GM19351 (cell line): ENCODE measurements around the gene NSD2.

Experiments used
- ATAC-seq: cut with Tn5 transposase; IDR thresholded peaks from one replicate; pipeline ENCODE4 v1.9.1; 2021; ENCODE audit warnings: mild to moderate bottlenecking, moderate library complexity; ENCODE audit not compliant: unreplicated experiment

NSD2 gene

DNA sequence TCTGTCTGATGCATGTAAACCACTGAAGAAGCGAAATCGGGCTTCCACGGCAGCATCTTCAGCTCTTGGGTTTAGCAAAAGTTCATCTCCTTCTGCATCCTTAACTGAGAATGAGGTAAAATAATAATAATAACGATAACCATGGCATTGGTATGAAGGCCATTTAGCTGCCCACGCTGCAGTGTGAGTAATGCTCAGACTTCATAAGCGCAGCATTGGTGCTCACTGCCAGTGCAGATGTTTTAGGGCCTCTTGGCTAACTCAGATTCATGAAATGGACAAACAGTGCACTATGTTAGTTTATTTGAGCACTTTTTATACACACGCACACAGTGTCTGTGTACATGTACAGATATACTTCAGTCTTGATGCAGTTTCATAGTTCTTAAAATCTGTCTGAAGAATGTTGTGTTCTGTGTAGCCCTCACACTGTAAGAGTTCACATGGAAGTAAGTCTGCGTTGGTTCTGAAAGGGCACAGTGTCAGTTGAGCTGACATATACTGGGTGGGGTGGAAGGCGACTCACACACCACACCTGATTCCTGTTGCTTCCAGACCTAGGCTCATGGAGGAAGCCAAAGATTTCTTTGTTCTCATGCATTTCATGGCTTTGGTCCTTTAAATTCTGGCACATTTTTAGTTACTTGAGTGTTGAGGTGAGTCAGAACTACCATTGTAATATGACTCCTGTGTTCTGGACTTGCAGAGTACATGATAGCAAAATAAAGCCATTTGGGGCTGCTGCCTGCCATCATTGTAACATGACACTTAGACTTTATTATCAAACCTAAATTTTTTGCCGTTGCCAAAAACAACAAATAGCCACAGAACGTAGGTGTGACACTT is 68.7 kb downstream of the NSD2 start:
- ATAC-seq = no peak

DNA sequence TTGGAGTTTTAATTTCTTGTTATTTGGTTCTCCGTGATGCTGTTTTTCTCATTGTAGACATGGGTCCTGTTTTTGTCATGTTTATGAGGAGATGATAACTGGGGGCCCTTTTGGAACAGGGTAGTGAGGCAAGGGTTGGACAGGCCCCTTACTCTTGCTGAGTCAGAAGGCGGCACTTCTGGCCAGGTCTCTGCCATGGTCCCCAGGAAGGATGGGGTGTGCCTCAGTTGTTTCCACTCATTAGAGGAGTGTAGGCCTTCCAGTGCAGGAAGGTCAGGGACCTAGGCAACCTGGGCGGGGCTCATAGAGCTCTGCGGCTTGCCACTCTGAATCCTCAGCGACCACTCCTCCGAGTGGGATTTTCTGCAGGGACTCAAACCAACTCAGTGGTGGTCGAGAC is 69.4 kb downstream of the NSD2 start:
- ATAC-seq = no peak

DNA sequence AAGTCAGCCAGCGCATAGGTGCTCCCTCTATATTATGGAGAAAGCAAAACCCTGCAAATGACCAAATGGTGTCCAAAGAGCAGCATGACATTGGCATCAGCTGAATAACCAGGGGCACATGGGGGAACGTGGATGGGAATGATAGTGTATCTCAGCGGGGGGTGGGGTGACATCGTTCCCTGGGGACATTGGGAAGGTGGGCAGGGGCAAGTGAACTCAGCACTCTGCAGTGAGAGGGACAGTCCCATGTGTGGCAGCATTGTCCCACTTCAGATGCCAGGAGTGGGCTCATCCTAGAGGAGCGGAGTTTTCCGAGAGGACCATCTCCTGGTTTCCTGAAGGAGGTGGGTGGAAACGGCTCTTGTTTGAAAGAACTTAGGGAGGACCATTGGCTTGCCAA is 72.7 kb downstream of the NSD2 start:
- no peak for ATAC-seq

DNA sequence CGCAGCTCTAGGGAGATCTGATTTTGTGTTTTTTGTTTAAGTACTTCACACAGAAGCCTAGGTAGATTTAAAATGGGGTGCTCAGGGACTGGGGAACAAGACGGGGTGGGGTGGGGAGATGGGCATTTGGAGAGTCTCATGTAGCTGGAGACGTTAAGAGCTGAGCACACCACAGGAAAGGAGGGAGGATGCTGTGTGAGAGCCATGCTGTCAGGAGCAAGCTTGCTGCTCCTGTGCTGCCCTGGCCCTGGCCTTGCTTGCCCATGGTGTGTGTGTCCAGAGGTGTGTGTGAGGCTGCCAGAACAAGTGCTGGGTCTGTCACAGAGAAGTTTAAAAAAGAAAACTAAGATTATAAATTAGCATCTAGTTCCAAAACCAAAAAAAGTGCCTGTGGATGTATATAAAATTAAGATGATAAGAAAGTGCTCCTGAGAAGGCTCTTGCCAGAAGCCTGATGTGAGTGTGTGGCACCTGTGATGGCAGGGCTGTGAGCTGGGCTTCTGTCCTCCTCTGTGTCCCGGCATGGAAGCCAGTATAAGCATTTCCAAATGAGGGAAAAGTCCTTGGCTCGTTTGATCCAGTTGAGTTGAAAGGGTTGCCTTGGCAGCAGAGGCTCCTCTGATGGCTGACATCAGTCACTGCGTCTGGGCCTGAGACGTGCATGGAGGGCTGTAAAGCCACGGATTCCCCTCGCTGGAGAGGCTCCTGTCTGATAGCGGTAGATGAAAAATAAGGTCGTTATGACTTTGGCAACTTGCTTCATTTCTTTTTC is 74.1 kb downstream of the NSD2 start:
- no peak for ATAC-seq

DNA sequence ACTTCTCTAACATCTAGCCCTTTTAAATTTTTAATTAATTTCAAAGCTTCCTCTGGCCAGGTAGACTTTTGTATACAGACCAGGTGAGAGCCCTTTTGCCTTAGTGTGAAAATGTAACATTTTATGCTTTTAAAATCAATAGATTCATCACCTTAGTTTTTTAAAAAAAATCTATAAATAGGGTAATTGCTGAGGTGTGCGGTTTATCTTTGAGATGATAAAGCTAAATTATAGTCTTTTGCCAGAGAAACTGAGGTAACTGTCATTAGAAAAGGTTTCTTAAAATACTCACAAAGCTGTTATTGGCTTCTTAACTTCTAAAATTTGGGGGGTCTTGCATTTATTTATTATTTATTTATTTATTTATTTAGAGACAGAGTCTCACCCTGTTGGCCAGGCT is 74.7 kb downstream of the NSD2 start:
- no peak for ATAC-seq

DNA sequence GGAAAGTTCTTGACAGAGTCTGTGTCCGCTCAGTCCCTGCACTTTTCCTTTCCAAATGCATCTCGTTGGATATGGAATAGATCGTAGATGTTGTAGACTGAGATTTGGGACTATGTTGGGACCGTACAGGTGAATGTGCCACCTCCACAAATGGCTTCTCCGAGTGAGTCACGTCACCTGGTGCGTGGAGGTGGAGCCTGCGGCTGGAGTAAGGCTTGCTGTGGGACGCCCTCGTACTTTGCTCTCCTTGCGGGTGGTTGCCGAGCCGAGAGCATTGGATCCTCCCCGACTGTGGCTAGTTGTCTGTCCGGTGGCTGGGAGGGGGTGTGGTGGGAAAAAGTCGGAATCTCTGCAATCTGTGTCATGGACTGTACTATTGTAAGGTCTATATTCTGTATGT is 77.0 kb downstream of the NSD2 start:
- no peak for ATAC-seq

DNA sequence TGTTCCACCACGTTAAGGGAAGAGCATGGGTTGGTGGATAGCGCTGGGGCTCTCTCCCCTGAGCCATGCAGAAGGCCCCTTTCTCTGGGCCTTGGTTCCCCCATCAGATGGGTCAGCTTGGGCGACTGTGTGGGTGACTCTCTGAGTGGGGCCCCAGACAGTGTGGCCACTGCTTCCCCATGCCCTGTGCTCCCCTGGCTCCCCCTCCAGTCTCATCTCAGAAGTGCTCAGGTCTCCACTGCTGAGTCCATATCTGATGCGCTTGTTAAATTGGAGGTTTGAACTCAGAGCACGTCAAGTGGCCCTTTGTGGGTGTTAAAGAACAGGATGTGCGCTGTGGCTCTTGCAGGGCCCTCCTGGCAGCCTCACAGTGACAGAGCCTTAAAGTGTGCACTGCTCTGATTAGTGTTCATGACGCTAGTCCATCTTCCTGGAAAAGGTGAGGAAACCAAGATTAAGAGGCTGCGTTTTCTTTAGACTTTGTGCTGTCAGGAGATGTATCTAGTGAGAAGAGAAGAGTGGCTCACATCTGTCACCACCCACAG is 77.8 kb downstream of the NSD2 start:
- ATAC-seq = no peak

DNA sequence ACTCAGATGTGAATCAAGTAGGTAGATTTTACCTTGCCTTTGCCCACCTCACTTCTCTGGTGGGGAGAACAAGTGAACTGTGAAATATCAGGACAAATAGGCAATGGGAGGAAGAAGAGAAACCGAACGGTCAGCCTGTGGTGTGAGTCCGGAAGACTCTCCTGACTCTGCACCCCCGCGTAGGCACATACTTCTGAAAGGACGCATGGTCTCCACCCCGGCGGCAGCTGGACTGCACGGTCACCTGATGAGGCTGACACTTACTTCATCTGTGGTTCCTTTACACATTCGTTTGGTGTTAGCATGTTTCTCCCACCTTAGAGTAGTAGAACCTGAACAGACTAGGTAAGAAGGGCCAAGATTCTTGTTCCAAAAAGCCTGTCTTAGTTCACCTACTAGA is 79.2 kb downstream of the NSD2 start:
- ATAC-seq = no peak

DNA sequence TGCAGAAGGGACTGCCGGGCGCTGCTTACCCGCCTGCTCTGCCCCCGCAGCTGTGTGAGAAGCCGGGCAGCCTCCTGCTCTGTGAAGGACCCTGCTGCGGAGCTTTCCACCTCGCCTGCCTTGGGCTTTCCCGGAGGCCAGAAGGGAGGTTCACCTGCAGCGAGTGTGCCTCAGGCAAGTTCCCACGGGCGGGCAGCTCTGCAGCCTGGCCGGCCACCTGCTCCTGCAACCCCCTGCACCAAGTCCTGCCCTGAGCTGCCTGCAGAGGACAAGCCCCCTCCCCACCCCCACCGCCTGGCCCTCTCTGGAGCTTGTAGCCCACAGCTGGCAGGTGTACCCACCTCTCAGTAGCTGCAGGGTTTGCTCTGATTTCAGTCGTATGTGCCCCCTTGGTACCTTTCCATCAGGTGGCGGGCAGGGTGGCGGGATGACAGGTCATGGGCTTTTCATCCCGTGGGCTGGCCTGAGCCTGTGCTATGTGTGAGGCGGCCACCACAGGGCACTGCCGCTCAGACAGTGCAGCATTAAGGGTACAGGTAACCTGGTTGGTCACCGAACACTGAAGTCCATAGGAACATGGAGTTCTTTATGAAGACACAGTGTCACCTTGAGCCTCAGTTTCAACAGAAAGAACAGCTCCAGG is 81.0 kb downstream of the NSD2 start:
- no peak for ATAC-seq

DNA sequence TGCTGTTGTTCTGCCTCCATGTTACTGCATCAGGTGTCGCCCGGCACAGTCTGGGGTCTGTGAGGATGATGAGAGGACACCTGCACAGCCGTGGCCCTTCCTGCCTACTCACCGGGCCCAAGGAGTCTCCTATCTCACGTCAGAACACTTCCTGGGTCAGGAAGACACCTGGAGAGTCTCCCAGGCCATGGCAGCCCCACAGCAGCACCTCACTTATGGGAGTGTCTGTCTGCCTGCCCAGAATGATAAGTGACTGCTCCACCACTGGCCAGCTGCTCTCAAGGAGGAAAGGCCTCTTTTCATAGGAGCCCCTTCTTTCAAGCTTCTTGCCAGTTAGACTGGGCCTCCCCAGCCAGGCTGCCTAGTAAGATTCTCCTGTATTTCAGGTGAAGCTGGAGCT is 81.5 kb downstream of the NSD2 start:
- no peak for ATAC-seq

DNA sequence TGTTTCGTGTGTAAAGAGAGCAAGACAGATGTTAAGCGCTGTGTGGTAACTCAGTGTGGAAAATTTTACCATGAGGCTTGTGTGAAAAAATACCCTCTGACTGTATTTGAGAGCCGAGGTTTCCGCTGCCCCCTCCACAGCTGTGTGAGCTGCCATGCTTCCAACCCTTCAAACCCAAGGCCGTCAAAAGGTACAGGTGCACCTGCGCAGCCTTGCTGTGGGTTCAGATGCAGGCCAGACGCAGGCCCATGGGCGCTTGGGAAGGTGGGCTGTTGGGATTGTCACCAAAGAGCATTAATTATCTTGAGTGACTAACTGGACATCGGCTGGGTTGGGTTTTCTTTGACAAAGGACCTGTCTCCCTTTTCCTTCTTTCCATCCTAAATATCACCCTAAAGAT is 82.1 kb downstream of the NSD2 start:
- no peak for ATAC-seq

DNA sequence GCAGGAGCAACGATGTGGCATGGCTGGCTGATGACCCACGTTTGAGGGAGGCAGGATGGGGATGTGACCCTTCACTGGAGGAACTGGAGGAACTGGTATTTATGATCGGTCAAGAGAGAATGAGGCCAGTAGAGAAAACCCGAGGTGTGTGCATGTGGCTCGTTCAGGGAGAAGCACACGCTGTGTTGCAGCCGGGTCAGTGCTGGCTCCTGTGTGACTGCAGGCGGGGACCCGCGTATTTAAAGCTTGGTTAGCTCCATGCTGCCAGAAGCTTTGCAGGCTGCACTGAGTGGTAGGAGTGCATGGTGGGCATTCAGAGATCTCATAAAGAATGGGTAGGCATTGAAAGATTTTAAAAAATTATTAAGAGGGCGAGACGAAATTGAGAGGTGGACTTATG is 85.4 kb downstream of the NSD2 start:
- no peak for ATAC-seq

DNA sequence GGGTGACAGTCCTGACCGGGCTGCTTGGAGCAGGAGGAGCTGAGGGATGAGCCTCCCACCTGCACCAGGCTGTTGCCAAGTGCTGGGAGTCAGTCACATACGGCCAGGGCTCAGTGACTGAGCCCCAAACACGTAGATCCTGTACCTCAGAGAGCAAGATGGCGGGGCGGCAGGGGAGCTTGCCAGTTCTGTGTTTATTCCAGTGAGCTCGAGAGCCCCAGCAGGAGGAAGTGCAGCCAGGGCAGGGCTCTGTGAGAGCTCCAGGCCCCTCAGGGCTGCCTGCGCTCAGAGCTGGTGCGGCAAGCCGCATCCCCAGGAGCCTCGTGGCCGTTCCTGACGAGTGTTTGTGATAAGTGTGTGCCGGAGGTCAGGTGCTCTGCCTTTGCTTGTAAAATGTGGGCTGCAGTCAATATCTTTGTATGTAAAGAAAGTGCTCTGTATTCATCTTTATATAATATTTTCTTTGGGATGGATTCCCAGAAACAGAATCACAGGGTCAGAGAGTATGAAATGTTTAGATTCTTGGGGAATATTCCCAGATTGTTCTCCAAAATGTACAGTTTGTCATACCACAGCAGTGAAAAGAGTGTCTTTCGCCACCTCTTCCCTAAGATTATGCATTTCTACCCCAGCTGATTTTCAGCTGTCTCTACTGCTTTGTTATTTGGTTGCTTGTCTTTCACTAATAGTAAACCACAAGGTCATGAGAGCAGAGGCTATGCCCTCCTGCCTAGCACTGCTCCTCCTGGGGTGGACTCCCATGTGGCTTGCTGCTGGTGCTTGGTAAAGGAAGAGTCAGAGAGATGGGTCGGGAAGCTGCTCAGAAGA is 87.3 kb downstream of the NSD2 start:
- ATAC-seq = no peak

DNA sequence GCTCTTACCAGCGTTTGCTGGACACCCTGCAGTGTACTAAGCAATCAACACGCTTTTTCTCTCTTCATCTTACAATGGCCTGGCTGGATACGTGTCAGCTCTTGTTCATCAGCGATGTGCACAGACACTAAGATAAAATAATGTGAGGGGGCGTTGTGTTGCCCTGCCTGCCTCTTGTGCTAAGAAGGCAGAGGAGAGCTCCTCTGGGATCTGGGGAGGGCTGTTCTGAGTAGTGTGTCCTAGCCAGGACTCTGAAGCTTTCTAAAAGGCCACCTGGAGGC is 87.9 kb downstream of the NSD2 start:
- no peak for ATAC-seq

DNA sequence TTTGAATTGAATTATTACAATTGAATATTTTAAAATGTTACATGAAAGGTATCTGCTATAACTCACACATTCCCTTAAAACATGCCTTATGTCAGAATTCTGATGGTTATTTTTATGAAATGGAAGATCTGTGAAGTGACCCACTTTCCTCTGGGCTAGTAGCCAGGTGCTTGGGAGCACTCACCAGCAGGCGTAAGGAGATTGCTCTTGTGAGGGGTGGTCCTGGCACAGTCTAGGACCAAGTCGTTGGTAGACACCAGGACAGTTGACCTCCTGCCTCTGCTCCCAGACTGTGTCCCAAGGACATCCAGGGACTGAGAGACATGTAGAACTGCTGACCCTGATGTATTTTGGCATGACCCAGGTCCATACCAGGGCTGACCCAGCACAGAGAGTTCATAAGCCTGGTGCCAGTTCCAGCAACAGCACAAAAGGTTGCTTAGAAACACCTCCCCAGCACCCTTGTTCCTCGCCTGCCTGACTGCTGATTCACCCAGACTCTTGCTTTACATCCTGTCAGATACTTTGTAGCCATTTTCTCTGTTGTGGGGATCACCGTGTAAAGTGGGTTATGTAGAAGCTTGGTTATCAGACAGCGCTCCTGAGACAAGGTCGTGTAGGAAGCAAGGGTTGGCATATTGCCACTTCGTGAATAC is 89.1 kb downstream of the NSD2 start:
- ATAC-seq = no peak

DNA sequence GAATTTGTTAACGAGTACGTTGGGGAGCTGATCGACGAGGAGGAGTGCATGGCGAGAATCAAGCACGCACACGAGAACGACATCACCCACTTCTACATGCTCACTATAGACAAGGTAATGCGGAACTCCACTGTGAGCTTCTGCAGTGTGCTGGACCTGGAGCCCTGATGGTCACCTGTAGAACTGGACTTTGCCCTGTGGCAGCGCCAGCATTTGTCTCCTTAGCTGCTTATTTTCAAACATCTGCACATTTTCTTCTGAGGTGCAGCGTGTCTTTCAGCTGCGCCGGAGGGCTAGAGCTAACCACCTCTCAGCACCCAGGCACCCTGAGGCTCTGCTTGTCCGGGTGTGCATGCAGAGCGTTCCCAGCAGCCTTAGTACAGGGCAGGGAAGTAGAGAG is 89.8 kb downstream of the NSD2 start:
- ATAC-seq = no peak

DNA sequence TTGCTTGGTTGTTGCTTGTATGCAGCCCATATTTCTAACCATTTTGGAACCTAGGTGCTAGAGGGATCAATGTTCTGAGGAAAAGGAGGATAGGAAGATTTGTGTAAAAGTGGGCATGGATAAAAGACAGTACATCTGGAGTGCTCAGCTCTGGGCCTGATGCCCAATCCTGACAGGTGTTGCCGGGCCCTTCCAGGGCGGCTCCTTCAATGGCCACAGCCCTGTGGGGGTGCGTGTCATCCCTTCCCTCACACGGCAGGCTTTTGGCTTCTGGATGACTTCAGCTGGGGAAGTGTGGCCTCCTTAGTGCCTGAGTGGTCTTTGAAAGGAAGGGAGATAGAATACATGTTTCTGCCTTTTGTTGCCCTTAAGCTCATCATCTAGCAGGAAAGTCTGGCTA is 90.4 kb downstream of the NSD2 start:
- no peak for ATAC-seq

DNA sequence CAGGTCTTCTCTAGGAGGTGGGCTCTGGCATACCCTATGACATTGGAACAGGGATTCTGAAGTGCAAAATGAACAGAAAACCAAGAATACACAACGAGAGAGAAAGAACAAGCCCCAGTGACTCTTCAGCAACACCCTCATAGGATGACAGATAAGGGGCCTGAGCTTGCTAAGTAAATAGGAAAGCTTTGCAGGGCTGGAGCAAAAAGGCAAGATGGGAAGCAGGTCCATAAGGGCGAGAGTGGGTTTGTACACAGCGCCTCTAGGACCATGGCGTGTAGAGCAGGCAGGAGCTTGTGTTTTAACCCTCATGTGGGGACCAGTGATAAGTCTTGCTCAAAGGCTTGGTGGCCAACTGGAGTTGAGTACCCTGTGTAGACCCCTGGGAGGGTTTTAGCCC is 91.8 kb downstream of the NSD2 start:
- no peak for ATAC-seq

DNA sequence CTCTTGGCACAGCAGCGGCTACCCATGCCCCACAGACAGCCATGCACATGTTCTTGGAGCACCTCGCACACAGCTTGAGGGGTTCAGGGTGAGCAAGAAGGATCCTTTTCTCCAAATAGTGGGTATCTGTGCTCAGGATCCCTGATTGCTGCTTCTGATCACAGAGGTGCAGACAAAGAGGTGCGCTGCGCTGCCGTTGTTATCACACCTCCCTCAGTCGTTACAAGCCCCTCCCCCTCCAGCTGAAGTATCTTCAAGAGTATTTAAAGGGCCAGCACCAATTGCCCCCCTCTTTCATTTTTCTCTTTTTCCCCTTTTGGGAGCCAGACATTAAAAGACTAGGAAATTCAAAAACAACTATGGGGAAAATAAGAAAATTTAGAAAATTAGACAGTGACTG is 93.2 kb downstream of the NSD2 start:
- ATAC-seq = no peak

DNA sequence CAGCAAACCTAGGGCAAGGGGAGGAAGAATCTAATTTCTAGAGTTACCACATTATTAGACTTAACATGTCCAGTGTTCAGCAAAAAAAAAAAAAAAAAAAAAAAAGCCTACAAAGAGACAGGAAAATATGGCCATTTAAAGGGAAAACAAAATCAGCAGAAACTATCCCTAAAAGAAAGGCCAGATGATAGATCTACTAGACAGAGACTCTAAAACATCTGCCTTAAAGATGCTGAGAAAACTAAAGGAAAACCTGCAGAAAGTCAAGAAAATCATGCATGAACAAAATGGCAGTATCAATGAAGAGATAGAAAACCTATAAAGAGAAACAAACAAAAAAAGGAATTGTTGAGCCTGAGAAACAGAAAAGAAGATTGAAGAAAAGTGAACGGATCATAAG is 93.8 kb downstream of the NSD2 start:
- ATAC-seq = no peak
